ENCODE measurements around the gene HELZ.

Gene HELZ

GRCh38 chr17:67246653-67247415, 1.8 kb upstream of the HELZ start (continued):
- TF ChIP-seq ZNF274 (IDR thresholded peaks at IDR 0.05; ENCODE audit: low read length): no peak
- no peak for TF ChIP-seq ZNF274 (tag by site-specific recombination; IDR thresholded peaks at IDR 0.05; ENCODE audit: borderline replicate concordance)
- no peak for TF ChIP-seq ZNF138 (tag by site-specific recombination; IDR thresholded peaks at IDR 0.05; ENCODE audit: borderline replicate concordance)
- TF ChIP-seq, protein P1, sequence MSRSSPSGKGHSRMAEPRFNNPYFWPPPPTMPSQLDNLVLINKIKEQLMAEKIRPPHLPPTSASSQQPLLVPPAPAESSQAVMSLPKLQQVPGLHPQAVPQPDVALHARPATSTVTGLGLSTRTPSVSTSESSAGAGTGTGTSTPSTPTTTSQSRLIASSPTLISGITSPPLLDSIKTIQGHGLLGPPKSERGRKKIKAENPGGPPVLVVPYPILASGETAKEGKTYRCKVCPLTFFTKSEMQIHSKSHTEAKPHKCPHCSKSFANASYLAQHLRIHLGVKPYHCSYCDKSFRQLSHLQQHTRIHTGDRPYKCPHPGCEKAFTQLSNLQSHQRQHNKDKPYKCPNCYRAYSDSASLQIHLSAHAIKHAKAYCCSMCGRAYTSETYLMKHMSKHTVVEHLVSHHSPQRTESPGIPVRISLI (tag by site-specific recombination; IDR thresholded peaks at IDR 0.05): no peak
- no peak for TF ChIP-seq ZNF148 (tag by site-specific recombination; IDR thresholded peaks at IDR 0.05; ENCODE audit: borderline replicate concordance)
- peak; percentile 85 for TF ChIP-seq MZF1 (tag by site-specific recombination; IDR thresholded peaks at IDR 0.05; ENCODE audit: borderline replicate concordance)
- no peak for TF ChIP-seq ZFHX2 (tag by site-specific recombination; conservative IDR thresholded peaks at IDR 0.05)
- TF ChIP-seq, protein P2, sequence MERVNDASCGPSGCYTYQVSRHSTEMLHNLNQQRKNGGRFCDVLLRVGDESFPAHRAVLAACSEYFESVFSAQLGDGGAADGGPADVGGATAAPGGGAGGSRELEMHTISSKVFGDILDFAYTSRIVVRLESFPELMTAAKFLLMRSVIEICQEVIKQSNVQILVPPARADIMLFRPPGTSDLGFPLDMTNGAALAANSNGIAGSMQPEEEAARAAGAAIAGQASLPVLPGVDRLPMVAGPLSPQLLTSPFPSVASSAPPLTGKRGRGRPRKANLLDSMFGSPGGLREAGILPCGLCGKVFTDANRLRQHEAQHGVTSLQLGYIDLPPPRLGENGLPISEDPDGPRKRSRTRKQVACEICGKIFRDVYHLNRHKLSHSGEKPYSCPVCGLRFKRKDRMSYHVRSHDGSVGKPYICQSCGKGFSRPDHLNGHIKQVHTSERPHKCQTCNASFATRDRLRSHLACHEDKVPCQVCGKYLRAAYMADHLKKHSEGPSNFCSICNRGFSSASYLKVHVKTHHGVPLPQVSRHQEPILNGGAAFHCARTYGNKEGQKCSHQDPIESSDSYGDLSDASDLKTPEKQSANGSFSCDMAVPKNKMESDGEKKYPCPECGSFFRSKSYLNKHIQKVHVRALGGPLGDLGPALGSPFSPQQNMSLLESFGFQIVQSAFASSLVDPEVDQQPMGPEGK (tag by site-specific recombination; IDR thresholded peaks at IDR 0.05): peak; percentile 84
- TF ChIP-seq ZNF660 (tag by site-specific recombination; IDR thresholded peaks at IDR 0.05): no peak
- no peak for TF ChIP-seq TCF7L2 (IDR thresholded peaks at IDR 0.05; ENCODE audit: borderline replicate concordance, low read depth, low read length)
- TF ChIP-seq ZNF707 (tag by site-specific recombination; IDR thresholded peaks at IDR 0.05): no peak
- TF ChIP-seq ZNF561 (tag by site-specific recombination; IDR thresholded peaks at IDR 0.05; ENCODE audit: borderline replicate concordance): no peak
- TF ChIP-seq GLIS1 (tag by site-specific recombination; IDR thresholded peaks at IDR 0.05): peak; percentile 95
- no peak; the same call in 1 of the 2 replicates for TF ChIP-seq ZIC2 (tag by site-specific recombination; IDR thresholded peaks at IDR 0.05)
- no peak for TF ChIP-seq ZBTB7A (tag by site-specific recombination; IDR thresholded peaks at IDR 0.05; ENCODE audit: low read depth)
- TF ChIP-seq PRDM6 (tag by site-specific recombination; IDR thresholded peaks at IDR 0.05): no peak
- TF ChIP-seq SP2 (tag by site-specific recombination; IDR thresholded peaks at IDR 0.05): peak; percentile 79
- TF ChIP-seq SP7 (tag by site-specific recombination; IDR thresholded peaks at IDR 0.05): peak; percentile 90
- no peak for TF ChIP-seq ZNF704 (tag by site-specific recombination; IDR thresholded peaks at IDR 0.05)
- TF ChIP-seq ZFP37 (tag by site-specific recombination; IDR thresholded peaks at IDR 0.05): no peak
- no peak for TF ChIP-seq ZNF423 (tag by site-specific recombination; IDR thresholded peaks at IDR 0.05)
- TF ChIP-seq KLF1 (tag by site-specific recombination; IDR thresholded peaks at IDR 0.05): no peak
- TF ChIP-seq KLF17 (tag by site-specific recombination; IDR thresholded peaks at IDR 0.05): peak; percentile 44; the same call in 1 of the 2 replicates
- TF ChIP-seq ZNF18 (tag by site-specific recombination; IDR thresholded peaks at IDR 0.05): no peak
- TF ChIP-seq ZNF157 (tag by site-specific recombination; IDR thresholded peaks at IDR 0.05): no peak
- TF ChIP-seq ZNF202 (tag by site-specific recombination; IDR thresholded peaks at IDR 0.05; ENCODE audit: borderline replicate concordance): no peak
- TF ChIP-seq OVOL3 (tag by site-specific recombination; IDR thresholded peaks at IDR 0.05): no peak
- no peak for TF ChIP-seq ZNF529 (tag by site-specific recombination; IDR thresholded peaks at IDR 0.05; ENCODE audit: insufficient replicate concordance)
- TF ChIP-seq ZNF266 (tag by site-specific recombination; IDR thresholded peaks at IDR 0.05; ENCODE audit: low read depth): no peak
